B cell (primary cell): ENCODE measurements around the gene MAP3K2.

Experiments used
- CTCF ChIP-seq: fragments of 200-600 bp; IDR thresholded peaks from one replicate; pipeline ENCODE4 v1.8.0; 2022; ENCODE audit warnings: antibody characterized with exemption, mild to moderate bottlenecking
- EZH2 ChIP-seq: IDR thresholded peaks from 2 replicates; pipeline ENCODE4 v1.6.1; 2012; ENCODE audit warnings: borderline replicate concordance, low read depth, mild to moderate bottlenecking, moderate library complexity, low read length; ENCODE audit not compliant: insufficient read depth, poor library complexity, severe bottlenecking

DNA sequence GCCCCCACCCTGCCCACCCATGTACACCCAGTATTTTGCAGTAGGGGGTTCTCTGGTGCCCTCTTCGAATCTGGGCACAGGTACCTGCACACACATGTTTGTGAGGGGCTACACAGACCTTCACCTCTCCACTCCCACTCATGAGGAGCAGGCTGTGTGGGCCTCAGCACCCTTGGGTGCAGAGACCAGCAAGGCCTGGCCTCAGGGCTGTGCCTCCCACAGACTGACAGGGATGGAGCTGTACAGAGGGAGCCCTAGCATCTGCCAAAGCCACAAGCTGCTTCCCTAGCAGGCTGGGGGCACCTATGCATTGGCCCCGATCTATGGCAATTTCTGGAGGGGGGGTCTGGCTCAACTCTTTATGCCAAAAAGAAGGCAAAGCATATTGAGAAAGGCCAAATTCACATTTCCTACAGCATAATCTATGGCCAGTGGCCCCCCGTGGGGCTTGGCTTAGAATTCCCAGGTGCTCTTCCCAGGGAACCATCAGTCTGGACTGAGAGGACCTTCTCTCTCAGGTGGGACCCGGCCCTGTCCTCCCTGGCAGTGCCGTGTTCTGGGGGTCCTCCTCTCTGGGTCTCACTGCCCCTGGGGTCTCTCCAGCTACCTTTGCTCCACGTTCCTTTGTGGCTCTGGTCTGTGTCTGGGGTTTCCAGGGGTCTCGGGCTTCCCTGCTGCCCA, 39.7 kb upstream of the MAP3K2 start:
- TF ChIP-seq CTCF: no peak
- TF ChIP-seq EZH2: no peak
